GM19099 (cell line): ENCODE data around the gene MAN2B2.

Experiments
- POLR2A ChIP-seq: IDR thresholded peaks from 3 replicates; pipeline ENCODE4 v1.6.1; 2011; ENCODE audit warnings: low read depth; ENCODE audit not compliant: insufficient read length; ENCODE audit errors: extremely low read depth

MAN2B2 gene

GRCh38 chr4:6647582-6648230 is 72.7 kb downstream of the MAN2B2 start:
- TF ChIP-seq POLR2A: no peak

GRCh38 chr4:6649216-6649615 is 74.2 kb downstream of the MAN2B2 start:
- TF ChIP-seq POLR2A: no peak

GRCh38 chr4:6655924-6656323 is 80.9 kb downstream of the MAN2B2 start:
- no peak for TF ChIP-seq POLR2A

- TF ChIP-seq POLR2A: no peak
These were observed 82.5 kb downstream of the MAN2B2 start for GRCh38 chr4:6657242-6658208.

GRCh38 chr4:6658209-6658595 is 83.2 kb downstream of the MAN2B2 start:
- no peak for TF ChIP-seq POLR2A

- no peak for TF ChIP-seq POLR2A
These were observed 83.6 kb downstream of the MAN2B2 start for GRCh38 chr4:6658597-6659075.

- TF ChIP-seq POLR2A: no peak
These were observed 84.9 kb downstream of the MAN2B2 start for GRCh38 chr4:6659897-6660296.

GRCh38 chr4:6660430-6660829 is 85.4 kb downstream of the MAN2B2 start:
- no peak for TF ChIP-seq POLR2A

GRCh38 chr4:6662591-6662990 is 87.6 kb downstream of the MAN2B2 start:
- no peak for TF ChIP-seq POLR2A

GRCh38 chr4:6663596-6664393 is 88.8 kb downstream of the MAN2B2 start:
- no peak for TF ChIP-seq POLR2A

- no peak for TF ChIP-seq POLR2A
These were observed 90.3 kb downstream of the MAN2B2 start for GRCh38 chr4:6665320-6665654.

GRCh38 chr4:6668391-6668790 is 93.4 kb downstream of the MAN2B2 start:
- TF ChIP-seq POLR2A: no peak

GRCh38 chr4:6671648-6672047 is 96.7 kb downstream of the MAN2B2 start:
- TF ChIP-seq POLR2A: no peak

- TF ChIP-seq POLR2A: no peak
These were observed 97.1 kb downstream of the MAN2B2 start for GRCh38 chr4:6672131-6672530.
